NCI-H2196 (cell line): ENCODE measurements around the gene ILRUN.
"Not testable (repeated sequence)": the region's sequence is repeated elsewhere in the genome, so short reads cannot be mapped to it uniquely, and the experiment has no call there.

Experiments
- DNase-seq: peaks from one replicate; lab custom pipeline; 2025; ENCODE audit not compliant: unreplicated experiment; lab: John Stamatoyannopoulos, UW

The ILRUN gene

DNA sequence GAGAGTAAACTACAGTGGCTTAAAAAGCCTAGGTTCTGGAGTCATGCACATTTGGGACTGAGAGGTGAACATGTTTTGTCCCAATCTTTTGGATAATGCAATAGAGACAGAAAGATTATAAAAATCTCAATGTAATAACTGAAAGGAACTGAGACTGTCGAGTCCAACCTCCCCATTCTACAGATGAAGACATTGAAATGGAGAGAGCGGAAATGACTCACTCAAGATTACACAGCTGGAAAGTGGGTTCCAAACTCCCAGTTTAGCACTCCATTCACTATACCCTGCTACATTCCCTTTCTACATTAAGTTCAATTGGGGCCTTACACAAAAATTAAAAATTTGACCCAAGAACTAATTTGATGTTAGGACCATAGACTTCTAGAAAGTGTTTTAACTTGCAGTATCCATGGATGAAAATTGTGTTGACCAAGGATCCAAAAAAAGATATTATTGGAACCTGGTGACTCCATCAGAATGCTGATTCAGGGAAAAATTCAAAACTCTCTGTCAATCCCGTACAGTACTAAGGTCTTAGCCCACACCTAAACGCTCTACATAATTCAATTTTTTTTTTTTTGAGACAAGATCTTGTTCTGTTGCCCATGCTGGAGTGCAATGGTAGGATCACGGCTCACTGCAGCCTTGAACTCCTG lies 1.5 kb upstream of the ILRUN start:
- DNase-seq = no peak

DNA sequence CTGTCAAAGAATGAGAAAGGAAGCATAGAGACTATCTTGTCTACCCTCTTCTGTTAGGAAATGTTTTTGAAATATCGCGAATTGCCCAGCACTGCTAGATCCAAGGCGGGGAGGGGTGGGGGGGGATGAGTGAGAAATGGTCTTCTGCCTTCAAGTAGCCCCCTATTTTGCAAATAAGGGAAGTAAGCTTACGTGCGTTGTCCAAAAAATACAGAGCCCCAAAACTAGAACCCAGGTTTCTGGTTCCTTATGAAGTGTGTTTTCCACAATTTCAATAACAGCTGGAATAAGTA lies 923 bp upstream of the ILRUN start:
- DNase-seq = no peak

DNA sequence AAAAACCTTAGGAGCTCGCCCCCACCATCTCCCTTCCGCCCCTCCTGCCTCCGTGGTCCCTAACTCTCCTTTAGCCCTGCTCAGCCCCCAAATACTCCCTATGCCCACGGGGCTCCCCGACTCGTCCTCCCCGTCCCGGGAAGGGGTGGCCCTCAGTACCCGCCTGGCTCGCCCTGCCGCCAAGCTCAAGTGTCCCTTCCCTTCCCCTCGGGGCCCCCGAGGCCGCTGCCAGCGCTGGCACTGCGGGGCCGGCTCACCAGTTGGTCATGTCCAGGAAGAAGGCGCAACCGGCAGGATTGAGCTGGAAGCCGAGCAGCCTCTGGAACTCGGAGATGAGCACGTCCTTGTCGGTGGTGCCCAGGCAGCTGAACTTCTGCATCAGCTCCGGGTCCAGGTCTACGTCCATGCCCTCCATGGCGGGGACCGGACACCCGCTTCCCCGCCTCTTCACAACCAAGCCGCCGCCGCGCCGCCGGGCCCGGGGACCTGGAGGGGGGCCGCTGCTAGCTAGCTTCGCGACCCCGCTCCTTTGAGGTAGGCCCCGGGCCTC lies 303 bp downstream of the ILRUN start:
- no peak for DNase-seq

DNA sequence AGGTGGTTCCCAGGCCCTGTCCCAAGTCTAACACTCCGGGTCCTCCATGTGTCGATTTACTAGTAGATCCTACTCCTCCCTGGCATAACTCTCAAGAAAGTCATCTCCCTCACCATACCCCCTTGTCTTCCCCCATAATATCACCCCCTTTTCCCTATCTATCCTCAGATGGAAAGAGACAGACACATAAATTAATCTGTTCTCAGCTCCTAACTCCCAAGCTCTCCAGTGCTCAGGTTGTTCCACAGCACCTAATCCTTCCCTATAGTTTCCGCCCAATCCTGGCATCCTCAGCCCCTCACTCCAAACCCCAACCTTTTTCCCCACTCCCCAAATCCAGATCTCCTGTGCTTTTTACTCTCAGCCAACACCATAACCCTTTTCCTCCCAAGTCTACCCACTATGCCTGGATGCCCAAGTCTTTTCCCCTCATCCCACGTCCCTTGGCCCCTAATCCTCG lies 808 bp downstream of the ILRUN start:
- DNase-seq = no peak

DNA sequence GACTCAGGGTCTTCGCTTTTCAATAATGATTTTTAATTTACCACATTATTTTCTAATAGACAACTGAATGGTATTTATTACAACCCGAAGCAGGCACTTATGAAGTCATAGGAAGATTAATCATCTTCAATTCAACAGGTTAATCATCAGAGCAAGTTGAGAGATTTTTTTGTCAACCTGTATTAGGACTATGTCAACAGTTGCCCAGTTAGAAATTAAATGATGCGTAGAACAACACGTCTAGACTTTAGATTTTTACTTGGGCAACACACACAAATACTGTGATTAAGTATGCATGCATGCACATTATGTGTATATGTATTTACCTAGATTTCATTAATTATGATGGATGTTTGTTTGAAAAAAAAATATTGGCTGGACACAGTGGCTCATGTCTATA lies 4.3 kb downstream of the ILRUN start:
- no peak for DNase-seq

DNA sequence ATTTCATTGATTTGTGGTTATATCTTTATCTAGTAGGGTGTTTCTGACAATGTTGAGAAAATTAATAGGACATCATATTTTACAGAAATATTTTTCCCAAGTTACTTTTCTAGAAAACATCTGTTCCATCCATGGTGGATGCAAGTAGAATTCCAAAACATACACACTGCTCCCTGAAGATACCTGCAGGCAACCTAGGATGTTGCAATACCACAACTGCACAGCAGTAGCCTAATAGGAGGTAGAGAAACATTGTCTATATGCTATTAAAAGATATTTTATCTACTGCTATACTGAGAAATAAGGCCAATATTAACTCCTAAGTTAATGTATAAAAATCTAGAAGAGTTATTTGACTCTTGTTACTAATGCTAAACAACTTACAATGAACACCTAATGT lies 6.8 kb downstream of the ILRUN start:
- no peak for DNase-seq

DNA sequence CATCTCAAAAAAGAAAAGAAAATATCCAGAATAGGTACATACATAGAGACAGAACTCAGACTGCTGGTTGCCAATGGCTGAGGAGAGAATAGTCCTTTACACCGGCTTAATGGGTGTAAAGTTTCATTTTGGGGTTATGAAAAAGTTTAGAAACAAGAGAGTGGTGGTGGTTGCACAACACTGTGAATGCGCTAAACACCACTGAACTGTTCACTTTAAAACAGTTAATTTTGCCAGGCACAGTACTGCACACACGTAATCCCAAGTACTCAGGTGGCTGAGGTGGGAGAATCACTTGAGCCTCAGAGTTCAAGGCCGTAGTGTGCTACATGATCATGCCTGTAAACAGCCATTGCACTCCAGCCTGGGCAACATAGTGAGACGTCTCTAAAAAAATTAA lies 7.6 kb downstream of the ILRUN start:
- DNase-seq = no peak

DNA sequence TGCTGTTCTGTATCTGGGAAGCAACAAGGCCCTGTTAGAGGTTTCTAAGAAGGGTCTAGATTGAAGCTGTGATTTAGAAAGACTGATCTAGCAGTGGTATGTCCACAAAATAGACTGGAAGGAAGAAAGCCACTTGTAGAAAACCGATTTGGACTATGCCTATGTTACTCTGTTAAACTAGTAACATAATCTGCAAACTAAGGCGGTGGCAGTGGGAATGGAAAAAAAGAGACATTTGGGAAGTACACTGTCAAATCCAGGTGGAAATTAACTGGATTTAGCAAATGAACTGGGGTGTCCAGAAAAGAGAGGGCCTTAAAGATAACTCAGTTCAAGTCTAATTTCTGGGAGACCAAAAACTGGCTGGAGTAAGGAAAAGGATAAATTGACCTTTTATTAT lies 11.6 kb downstream of the ILRUN start:
- no peak for DNase-seq

DNA sequence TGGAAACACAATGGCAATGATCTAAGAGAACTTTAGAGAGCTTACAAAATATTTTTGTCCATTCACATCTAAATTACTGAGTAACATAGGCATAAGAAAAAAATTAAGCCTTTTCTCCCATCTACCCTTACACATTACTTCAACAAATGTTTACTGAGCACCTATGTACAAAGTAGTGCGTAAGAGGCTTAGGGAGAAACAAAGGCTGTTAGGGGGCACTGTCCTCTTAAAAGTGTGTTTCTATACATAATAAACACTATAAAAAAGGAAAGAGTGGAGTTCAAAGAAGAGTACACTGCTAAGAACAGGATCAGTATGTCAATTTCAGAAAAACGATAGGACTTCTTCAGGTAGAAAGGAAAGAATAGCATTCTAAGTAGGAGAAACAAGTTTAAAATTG lies 12.2 kb downstream of the ILRUN start:
- no peak for DNase-seq

DNA sequence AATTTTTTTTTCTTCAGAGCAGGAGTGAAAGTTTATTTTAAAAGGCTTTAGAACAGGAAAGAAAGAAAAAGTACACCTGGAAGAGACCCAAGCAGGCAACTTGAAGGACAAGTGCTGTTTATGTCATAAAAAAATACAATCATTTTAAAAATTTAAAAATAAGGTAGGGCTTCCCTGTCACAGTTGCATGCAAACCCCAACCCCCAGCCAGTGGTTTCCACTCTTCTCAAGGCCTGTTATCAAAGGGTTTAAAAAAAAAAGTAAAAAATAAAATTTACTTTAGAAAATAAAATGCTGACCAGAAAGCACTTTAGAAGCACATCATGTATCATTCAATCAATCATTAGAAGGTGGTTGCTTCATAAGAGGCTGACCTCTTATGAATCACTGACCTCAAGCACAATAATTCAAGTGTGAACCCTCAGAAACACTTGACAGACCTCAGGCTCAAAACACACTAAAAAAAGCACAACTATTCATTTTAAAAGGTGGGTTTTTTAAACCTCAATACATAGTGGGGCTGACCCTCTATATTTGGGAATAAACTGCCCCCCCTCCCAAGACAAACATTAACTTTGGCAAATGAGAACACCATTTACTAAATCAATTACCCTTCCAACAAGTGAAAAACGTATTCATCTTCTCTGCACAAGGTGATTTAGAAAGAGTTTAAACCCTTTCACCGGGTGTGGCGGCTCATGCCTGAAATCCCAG lies 15.6 kb downstream of the ILRUN start:
- no peak for DNase-seq

DNA sequence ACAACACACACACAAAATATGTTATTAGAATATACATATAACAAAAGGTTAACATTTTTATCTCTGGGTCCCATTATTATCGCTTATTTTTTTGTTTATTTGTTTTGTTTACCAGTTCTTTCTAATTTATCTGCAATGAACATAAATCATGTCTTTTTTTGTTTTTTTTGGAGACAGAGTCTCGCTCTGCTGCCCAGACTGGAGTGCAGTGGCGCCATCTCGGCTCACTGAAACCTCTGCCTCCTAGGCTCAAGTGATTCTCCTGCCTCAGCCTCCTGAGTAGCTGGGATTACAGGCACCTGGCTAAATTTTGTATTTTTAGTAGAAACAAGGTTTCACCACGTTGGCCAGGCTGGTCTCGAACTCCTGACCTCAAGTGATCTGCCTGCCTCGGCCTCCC lies 16.3 kb downstream of the ILRUN start:
- not testable (repeated sequence) for DNase-seq

DNA sequence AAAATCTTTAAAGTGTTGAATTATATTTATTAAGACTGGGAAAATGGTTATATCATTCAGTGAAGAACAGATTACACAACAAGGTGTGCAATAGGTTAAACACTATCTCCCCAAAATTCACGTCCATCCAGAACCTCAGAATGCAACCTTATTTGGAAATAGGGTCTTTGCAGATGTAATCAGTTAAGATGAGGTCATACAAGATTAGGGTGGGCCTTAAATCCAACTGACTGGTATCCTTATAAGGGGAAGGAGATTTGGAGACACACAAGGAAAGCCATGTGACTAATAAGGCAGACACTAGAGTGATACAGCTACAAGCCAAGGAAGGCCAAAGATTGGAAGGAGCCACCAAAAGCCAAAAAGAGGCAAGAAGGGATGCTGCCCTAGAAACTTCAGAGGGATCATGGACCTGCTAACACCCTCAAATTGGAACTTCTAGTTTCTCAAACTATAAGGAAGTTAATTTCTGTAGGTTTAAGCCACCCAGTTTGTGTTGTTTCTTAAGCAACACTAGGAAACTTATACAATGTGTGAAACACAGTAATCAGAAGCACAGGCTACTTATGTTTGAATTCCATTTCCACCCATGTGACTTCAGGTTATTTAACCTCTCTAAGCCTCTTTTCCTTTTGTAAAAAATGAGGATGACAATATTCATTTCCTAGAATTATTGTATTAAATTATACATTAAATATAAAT lies 16.9 kb downstream of the ILRUN start:
- no peak for DNase-seq

DNA sequence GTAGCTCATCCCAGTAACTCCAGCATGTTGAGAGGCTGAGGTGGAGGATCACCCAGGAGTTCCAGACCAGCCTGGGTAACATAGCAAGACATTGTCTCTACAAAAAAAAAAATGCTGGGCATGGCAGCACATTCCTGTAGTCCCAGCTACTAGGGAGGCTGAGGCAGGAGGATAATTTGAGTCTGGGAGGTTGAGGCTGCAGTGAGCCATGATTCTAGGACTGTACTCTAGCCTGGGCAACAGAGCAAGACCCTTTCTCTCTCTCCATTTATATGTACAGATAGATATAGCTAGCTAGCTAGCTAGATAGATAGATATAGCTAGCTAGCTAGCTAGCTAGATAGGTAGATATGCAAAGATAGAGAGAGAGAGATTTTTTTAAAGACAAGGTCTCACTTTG lies 20.4 kb downstream of the ILRUN start:
- no peak for DNase-seq

DNA sequence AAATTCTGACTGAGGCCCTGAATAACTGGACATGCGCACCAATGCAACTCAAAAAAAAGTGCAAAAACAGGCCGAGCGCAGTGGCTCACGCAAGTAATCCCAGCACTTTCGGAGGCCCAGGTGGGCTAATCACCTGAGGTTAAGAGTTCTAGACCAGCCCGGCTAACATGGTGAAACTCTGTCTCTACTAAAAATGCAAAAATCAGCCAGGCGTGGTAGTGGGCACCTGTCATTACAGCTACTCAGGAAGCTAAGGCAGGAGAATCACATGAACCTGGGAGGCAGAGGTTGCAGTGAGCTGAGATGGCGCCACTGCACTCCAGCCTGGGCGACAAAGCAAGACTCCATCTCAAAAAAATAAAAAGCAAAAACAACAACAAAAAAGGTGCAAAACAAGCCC lies 21.6 kb downstream of the ILRUN start:
- DNase-seq = not testable (repeated sequence)

DNA sequence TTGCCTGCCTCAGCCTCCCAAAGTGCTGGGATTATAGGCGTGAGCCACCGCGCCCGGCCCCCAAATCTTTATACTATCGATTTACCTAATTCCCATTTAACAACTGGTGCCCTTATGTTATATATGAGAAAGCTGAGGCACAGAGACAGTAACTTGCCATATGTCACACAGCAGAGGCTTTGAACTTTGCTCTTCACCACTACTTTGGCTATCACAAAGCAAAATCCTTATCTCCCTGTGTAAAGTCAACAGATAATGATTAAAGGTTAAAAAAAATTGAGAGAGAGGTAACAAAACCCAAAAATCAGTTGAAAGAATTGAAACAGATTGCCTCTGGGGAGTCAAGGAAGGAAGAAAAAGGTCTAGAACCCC lies 22.3 kb downstream of the ILRUN start:
- no peak for DNase-seq

DNA sequence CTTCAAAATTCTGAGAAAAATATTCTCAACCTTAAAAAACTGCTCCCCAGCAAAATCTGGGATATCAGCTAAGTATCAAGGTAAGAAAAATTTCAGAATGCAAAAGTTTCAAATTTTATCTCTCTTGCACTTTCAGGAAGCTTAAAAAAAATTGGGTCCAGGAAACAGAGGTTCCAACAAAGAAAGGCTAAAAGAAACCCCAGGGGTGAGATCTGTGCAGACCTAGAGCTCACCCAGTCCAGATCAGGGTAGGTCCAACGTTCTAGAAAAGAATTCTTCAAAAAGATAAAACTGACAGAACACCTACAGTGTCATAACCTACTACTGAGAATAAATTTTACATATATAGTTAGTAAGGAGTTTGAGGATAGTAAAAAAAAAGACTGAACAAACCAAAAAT lies 23.5 kb downstream of the ILRUN start:
- no peak for DNase-seq

DNA sequence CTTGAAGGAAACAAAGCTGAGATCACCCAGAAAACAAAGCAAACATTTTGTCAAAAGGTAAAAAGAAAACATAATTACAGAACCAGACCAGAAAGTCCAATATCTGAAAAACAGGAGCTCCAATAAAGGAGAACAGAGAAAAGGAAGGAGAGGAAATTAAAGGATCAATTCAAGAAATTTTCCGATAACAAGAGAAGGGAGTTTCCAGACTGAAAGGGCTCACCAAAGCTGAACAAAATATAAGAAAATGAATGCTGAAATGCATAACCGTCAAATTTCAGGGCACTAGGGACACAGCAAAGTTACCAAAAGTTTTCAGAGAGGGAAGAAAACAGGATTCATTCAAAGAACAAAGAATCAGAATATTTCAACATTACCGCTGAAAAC lies 23.9 kb downstream of the ILRUN start:
- no peak for DNase-seq

DNA sequence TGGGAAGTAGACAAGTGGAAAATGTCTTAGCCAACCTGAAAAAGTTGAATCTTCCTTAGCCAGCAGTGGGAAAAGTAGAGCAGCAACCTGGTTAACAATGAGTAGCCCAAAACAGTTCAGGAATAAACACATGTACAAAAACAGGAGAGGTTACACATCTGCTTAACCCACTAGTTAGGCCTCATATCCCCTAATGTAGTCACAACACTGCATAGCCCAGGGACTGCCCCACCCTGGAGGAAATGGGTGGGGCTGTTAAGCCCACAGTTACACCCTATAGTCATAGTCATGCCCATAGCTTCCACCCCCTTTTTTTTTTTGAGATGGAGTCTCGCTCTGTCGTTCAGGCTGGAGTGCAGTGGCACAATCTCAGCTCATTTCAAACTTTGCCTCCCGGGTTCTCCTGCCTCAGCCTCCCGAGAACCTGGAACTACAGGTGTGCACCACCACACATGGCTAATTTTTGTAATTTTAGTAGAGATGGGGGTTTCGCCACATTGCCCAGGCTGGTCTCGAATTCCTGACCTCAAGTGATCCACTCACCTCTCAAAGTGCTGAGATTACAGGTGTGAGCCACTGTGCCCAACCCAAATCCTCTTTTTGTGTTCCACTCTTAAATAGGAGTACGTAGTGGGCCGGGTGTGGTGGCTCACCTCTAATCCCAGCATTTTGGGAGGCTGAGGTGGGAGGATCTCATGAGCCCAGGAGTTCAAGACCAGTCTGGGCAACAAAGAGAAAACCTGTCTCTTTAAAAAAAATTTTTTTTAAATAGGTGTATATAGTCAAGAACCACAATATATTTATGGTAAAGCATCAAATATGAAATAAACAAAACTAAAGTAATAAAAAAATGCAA lies 24.5 kb downstream of the ILRUN start:
- no peak for DNase-seq

DNA sequence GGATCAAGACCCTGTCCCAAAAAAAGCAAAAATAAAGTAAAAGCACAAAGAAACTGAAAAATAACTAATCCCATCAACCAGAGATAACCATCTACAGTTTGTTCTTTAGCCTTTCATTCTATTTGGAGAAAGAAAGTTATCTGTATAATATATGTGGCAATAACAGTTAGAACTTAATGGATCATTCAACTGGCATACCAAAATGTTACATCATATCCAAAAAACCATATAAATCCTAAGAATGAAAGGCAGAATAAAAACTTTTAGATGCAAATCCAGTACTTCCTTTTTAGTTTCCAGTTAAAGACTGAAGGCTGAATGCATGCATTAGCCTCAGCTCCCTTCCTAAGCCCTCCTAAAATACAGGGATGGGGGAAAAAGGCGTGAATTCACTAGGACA lies 25.2 kb downstream of the ILRUN start:
- no peak for DNase-seq

DNA sequence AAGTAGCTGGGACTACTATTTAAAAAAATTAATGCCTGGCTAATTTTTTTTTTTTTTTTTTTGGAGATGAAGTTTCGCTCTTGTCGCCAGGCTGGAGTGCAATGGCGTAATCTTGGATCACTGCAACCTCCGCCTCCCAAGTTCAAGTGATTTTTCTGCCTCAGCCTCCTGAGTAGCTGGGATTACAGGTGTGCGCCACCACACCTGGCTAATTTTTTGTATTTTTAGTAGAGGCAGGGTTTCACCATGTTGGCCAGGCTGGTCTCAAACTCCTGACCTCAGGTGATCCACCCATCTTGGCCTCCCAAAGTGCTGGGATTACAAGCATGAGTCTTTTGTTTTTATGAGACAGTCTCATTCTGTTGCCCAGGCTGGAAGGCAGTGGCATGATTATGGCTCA lies 27.8 kb downstream of the ILRUN start:
- not testable (repeated sequence) for DNase-seq

DNA sequence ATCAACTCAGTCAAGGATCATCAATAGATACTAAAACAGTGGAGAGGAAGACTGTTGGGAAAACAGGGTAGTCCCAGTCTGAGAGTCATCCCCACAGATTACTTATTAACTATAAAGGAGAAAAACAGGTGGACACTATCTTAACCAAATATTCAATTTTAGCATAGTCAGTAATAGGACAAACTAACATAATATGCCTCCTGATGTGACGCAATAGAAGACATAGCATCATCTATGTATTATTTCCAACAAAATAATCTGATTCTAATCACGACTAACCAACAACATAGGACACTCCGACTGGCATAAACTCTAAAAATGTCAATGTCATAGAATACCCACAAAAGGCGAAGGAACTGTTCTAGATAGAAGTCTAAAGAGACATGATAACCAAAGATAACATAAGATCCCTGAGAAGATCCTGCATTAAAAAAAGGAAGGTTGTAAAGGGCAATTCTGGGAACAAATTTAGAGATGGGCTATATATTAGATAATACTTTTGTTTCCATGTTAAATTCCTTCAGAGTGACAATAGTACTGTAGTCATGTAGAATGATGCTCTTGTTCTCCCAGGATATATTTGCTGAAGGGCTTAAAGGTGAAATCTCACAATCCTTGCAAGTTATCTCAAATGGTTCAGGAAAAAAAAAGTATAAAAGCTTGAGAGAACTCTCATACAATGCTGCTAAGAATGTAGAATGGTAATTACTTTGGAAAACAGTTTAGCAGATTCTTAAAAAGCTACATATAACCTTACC lies 28.9 kb downstream of the ILRUN start:
- DNase-seq = no peak
